HepG2 (cell line): ENCODE results near the gene MTOR.

Source experiments
- JUN ChIP-seq: sonication (generic); formaldehyde crosslinking; IDR thresholded peaks from 2 replicates; pipeline ENCODE4 v1.4.0; 2020; ENCODE audit warnings: mild to moderate bottlenecking, missing genetic modification reagents
- KDM1A ChIP-seq: IDR thresholded peaks from 2 replicates; pipeline ENCODE4 v1.6.1; 2016; ENCODE audit warnings: missing compliant biosample characterization
- NR3C1 ChIP-seq: sonication (generic); formaldehyde crosslinking; IDR thresholded peaks from 2 replicates; pipeline ENCODE4 v1.4.0; 2020; ENCODE audit warnings: missing genetic modification reagents
- TCF7L2 ChIP-seq: IDR thresholded peaks from 2 replicates; pipeline ENCODE4 v1.6.1; 2011; ENCODE audit warnings: mild to moderate bottlenecking, low read depth, low read length, moderate library complexity
- ZNF180 ChIP-seq: sonication (generic); formaldehyde crosslinking; IDR thresholded peaks from 2 replicates; pipeline ENCODE4 v1.4.0; 2020; ENCODE audit warnings: low read depth, missing genetic modification reagents, borderline replicate concordance
- ZNF746 ChIP-seq: sonication (generic); formaldehyde crosslinking; IDR thresholded peaks from 2 replicates; pipeline ENCODE4 v1.8.0; 2022; ENCODE audit warnings: mild to moderate bottlenecking, missing genetic modification reagents
- TF ChIP-seq, protein P1 (sequence below): sonication (generic); formaldehyde crosslinking; IDR thresholded peaks from 2 replicates; pipeline ENCODE4 v1.5.0; 2020; ENCODE audit warnings: mild to moderate bottlenecking, missing genetic modification reagents, moderate library complexity
- TF ChIP-seq, protein P2 (sequence below), 2 experiments: fragments of 450-650 bp in 1 of 2; sonication (generic) in 1 of 2; formaldehyde crosslinking in 1 of 2; IDR thresholded peaks; 2 replicates each; pipeline versions ENCODE4 v1.6.1 to v1.8.0; 2016 to 2022; ENCODE audit warnings: antibody characterized with exemption in 1 of 2, mild to moderate bottlenecking in 1 of 2, missing genetic modification reagents in 1 of 2
- TF ChIP-seq, protein P3 (sequence below): sonication (generic); formaldehyde crosslinking; IDR thresholded peaks from 2 replicates; pipeline ENCODE4 v1.5.0; 2020; ENCODE audit warnings: mild to moderate bottlenecking, missing genetic modification reagents, borderline replicate concordance

DNA sequence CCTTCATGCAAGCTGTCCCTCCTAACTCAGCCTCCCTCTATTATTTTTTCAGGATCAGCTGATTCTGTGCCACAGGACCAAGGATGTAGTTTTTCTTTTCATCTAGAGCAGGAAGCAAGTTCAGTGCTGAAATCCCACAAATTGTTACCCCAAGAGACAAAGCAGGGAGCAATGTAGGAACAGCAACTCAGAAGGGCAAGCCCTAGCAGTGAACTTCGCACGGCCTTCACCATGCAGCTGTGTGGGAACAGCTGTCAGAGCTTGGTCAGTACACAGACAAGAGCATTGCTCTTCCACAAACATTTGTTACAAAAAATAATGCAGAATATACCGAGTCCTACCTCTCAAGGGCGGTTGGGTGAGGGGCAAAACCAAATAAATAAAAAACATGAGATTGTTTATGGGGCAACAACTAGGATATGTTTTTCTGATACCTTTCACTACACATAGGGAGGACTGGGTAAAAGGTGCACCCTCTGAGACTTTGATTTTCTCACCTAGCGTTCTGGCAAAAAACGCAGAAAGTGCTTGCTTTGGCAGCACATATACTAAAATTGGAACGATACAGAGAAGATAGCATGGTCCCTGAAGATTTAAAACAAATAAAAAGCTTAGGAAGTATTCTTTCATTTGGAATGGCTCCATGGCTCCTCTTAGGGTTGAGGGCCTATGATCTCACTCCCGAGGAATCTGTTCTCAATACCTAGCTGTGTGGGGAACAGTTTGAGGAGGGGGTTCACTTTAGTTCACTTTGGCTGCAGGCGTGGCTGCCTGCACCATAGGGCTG is 110.3 kb downstream of the MTOR start:
- TF ChIP-seq KDM1A = no peak
- no peak for TF ChIP-seq NR3C1 (CRISPR knock-in tag)
- TF ChIP-seq TCF7L2 = no peak
- TF ChIP-seq JUN (CRISPR knock-in tag) = no peak
- no peak for TF ChIP-seq ZNF746 (CRISPR knock-in tag)
- no peak for TF ChIP-seq ZNF180 (CRISPR knock-in tag)
- TF ChIP-seq, protein P1, sequence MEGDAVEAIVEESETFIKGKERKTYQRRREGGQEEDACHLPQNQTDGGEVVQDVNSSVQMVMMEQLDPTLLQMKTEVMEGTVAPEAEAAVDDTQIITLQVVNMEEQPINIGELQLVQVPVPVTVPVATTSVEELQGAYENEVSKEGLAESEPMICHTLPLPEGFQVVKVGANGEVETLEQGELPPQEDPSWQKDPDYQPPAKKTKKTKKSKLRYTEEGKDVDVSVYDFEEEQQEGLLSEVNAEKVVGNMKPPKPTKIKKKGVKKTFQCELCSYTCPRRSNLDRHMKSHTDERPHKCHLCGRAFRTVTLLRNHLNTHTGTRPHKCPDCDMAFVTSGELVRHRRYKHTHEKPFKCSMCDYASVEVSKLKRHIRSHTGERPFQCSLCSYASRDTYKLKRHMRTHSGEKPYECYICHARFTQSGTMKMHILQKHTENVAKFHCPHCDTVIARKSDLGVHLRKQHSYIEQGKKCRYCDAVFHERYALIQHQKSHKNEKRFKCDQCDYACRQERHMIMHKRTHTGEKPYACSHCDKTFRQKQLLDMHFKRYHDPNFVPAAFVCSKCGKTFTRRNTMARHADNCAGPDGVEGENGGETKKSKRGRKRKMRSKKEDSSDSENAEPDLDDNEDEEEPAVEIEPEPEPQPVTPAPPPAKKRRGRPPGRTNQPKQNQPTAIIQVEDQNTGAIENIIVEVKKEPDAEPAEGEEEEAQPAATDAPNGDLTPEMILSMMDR (CRISPR knock-in tag) = no peak
- TF ChIP-seq, protein P2, sequence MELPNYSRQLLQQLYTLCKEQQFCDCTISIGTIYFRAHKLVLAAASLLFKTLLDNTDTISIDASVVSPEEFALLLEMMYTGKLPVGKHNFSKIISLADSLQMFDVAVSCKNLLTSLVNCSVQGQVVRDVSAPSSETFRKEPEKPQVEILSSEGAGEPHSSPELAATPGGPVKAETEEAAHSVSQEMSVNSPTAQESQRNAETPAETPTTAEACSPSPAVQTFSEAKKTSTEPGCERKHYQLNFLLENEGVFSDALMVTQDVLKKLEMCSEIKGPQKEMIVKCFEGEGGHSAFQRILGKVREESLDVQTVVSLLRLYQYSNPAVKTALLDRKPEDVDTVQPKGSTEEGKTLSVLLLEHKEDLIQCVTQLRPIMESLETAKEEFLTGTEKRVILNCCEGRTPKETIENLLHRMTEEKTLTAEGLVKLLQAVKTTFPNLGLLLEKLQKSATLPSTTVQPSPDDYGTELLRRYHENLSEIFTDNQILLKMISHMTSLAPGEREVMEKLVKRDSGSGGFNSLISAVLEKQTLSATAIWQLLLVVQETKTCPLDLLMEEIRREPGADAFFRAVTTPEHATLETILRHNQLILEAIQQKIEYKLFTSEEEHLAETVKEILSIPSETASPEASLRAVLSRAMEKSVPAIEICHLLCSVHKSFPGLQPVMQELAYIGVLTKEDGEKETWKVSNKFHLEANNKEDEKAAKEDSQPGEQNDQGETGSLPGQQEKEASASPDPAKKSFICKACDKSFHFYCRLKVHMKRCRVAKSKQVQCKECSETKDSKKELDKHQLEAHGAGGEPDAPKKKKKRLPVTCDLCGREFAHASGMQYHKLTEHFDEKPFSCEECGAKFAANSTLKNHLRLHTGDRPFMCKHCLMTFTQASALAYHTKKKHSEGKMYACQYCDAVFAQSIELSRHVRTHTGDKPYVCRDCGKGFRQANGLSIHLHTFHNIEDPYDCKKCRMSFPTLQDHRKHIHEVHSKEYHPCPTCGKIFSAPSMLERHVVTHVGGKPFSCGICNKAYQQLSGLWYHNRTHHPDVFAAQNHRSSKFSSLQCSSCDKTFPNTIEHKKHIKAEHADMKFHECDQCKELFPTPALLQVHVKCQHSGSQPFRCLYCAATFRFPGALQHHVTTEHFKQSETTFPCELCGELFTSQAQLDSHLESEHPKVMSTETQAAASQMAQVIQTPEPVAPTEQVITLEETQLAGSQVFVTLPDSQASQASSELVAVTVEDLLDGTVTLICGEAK (IDR thresholded peaks at IDR 0.05) = no peak
- TF ChIP-seq, protein P2 (CRISPR knock-in tag; IDR thresholded peaks at IDR 0.05) = no peak
- TF ChIP-seq, protein P3, sequence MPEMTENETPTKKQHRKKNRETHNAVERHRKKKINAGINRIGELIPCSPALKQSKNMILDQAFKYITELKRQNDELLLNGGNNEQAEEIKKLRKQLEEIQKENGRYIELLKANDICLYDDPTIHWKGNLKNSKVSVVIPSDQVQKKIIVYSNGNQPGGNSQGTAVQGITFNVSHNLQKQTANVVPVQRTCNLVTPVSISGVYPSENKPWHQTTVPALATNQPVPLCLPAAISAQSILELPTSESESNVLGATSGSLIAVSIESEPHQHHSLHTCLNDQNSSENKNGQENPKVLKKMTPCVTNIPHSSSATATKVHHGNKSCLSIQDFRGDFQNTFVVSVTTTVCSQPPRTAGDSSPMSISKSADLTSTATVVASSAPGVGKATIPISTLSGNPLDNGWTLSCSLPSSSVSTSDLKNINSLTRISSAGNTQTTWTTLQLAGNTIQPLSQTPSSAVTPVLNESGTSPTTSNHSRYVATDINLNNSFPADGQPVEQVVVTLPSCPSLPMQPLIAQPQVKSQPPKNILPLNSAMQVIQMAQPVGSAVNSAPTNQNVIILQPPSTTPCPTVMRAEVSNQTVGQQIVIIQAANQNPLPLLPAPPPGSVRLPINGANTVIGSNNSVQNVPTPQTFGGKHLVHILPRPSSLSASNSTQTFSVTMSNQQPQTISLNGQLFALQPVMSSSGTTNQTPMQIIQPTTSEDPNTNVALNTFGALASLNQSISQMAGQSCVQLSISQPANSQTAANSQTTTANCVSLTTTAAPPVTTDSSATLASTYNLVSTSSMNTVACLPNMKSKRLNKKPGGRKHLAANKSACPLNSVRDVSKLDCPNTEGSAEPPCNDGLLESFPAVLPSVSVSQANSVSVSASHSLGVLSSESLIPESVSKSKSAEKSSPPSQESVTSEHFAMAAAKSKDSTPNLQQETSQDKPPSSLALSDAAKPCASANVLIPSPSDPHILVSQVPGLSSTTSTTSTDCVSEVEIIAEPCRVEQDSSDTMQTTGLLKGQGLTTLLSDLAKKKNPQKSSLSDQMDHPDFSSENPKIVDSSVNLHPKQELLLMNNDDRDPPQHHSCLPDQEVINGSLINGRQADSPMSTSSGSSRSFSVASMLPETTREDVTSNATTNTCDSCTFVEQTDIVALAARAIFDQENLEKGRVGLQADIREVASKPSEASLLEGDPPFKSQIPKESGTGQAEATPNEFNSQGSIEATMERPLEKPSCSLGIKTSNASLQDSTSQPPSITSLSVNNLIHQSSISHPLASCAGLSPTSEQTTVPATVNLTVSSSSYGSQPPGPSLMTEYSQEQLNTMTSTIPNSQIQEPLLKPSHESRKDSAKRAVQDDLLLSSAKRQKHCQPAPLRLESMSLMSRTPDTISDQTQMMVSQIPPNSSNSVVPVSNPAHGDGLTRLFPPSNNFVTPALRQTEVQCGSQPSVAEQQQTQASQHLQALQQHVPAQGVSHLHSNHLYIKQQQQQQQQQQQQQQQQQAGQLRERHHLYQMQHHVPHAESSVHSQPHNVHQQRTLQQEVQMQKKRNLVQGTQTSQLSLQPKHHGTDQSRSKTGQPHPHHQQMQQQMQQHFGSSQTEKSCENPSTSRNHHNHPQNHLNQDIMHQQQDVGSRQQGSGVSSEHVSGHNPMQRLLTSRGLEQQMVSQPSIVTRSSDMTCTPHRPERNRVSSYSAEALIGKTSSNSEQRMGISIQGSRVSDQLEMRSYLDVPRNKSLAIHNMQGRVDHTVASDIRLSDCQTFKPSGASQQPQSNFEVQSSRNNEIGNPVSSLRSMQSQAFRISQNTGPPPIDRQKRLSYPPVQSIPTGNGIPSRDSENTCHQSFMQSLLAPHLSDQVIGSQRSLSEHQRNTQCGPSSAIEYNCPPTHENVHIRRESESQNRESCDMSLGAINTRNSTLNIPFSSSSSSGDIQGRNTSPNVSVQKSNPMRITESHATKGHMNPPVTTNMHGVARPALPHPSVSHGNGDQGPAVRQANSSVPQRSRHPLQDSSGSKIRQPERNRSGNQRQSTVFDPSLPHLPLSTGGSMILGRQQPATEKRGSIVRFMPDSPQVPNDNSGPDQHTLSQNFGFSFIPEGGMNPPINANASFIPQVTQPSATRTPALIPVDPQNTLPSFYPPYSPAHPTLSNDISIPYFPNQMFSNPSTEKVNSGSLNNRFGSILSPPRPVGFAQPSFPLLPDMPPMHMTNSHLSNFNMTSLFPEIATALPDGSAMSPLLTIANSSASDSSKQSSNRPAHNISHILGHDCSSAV (CRISPR knock-in tag) = no peak
